ENCODE data around the gene ARMC12.

Gene ARMC12

DNA sequence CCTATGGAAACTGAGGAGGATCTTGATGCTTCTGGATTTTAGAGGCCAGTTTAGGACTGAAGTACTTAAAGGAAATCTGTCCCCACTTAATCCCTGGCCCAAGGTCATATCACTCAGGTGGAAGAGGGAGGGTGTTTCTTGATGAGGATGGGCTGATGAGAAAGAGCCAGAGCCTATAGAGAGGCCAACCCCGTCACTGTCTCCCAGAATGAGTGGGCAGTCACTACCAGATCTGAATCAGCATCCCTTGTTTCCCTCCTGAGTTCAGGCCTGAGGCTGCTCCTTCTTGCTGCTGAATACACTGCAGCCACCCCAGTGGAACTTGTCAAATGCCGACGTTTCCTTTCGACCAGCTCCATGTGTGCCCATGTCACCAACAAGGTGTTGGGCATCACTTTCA is 14.8 kb downstream of the ARMC12 start:
- no peaks in the 10 kb centered on the region for H3K27me3 ChIP-seq (ENCODE audit: insufficient read depth, poor library complexity, severe bottlenecking)
- H3K27ac ChIP-seq (ENCODE audit: poor library complexity, severe bottlenecking): no peak overlapping the region
- H3K4me3 ChIP-seq (ENCODE audit: severe bottlenecking): no peak overlapping the region
- peaks cover 5% of the 10 kb centered on the region for H3K9me3 ChIP-seq (ENCODE audit: severe bottlenecking)
- DNase-seq (ENCODE audit: low spot score): no peak
- H3K36me3 ChIP-seq (ENCODE audit: low read depth): no peaks in the 10 kb centered on the region
- no peaks in the 10 kb centered on the region for H3K4me1 ChIP-seq (ENCODE audit: insufficient read depth, poor library complexity, severe bottlenecking)
- ATAC-seq (ENCODE audit: low read depth): no peak
- no peak for TF ChIP-seq CTCF (IDR thresholded peaks at IDR 0.05; ENCODE audit: poor library complexity, severe bottlenecking)

DNA sequence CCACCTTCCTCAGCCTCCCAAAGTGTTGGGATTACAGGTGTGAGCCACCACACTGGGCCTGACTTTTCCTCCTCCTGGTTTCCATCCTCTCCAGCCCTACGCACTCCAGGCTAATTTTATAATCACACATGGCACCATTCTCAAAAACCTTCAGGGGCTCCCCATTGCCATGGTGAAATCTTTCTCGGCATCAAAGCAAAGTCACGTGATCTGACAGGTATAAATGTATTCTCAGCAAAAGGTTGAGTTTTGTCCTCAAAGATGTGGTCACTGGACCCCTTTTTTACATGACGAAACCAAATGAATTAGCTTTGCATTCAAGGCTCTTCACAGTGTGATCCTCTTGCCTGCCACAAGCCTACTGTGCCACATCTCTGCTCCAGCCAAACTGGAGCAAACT is 15.5 kb downstream of the ARMC12 start:
- peaks cover 5% of the 10 kb centered on the region for H3K9me3 ChIP-seq (ENCODE audit: severe bottlenecking)
- TF ChIP-seq CTCF (IDR thresholded peaks at IDR 0.05; ENCODE audit: poor library complexity, severe bottlenecking): no peak
- ATAC-seq (ENCODE audit: low read depth): no peak
- DNase-seq (ENCODE audit: low spot score): no peak
- H3K27me3 ChIP-seq (ENCODE audit: insufficient read depth, poor library complexity, severe bottlenecking): no peaks in the 10 kb centered on the region
- H3K4me1 ChIP-seq (ENCODE audit: insufficient read depth, poor library complexity, severe bottlenecking): no peaks in the 10 kb centered on the region
- no peaks in the 10 kb centered on the region for H3K36me3 ChIP-seq (ENCODE audit: low read depth)
- no peak overlapping the region for H3K27ac ChIP-seq (ENCODE audit: poor library complexity, severe bottlenecking)
- H3K4me3 ChIP-seq (ENCODE audit: severe bottlenecking): no peak overlapping the region

- Histone ChIP-seq H3K27me3 (ENCODE audit: insufficient read depth, poor library complexity, severe bottlenecking) (no peaks in the 10 kb centered on the region), H3K4me3 (ENCODE audit: severe bottlenecking) (no peak overlapping the region), H3K4me1 (ENCODE audit: insufficient read depth, poor library complexity, severe bottlenecking) (no peaks in the 10 kb centered on the region), H3K27ac (ENCODE audit: poor library complexity, severe bottlenecking) (no peak overlapping the region), H3K36me3 (ENCODE audit: low read depth) (no peaks in the 10 kb centered on the region), H3K9me3 (ENCODE audit: severe bottlenecking) (no peaks in the 10 kb centered on the region)
- DNase-seq (ENCODE audit: low spot score): no peak
- peak; percentile 30 for TF ChIP-seq CTCF (IDR thresholded peaks at IDR 0.05; ENCODE audit: poor library complexity, severe bottlenecking)
- peak; percentile 60 for ATAC-seq (ENCODE audit: low read depth)
Observed at GRCh38 chr6:35754452-35755277, 17.8 kb downstream of the ARMC12 start.

DNA sequence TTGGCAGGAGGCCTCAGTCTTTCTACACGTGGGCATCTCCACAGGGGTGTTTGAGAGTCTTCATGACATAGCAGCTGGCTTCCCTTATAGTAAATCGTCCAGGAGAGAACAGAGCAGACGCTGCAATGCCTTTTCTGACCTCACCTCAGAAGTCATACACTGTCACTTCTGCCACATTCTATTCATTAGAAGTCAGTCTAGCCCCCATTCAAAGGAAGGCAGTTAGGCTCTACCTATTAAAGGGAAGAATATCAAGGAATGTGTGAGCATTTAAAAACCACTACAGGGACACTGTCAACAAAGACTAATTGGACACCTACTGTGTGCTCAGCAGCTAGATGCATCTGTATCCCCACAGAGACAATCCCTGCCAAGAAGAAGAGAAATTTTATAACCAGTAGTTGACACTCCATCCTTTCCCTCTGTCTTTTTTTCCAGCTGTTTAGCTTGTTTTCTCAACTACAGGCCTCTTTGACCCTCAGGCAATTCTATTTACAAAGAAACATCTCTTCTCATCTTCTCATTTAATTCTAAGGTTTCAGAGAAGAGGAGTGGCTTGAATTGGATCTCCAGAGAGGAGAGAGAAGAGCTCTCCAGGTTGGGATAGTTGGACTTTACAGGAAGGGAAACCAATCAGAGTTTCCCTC is 18.6 kb downstream of the ARMC12 start:
- no peak for ATAC-seq (ENCODE audit: low read depth)
- Histone ChIP-seq H3K27me3 (ENCODE audit: insufficient read depth, poor library complexity, severe bottlenecking) (no peaks in the 10 kb centered on the region), H3K9me3 (ENCODE audit: severe bottlenecking) (no peaks in the 10 kb centered on the region), H3K4me1 (ENCODE audit: insufficient read depth, poor library complexity, severe bottlenecking) (no peaks in the 10 kb centered on the region), H3K36me3 (ENCODE audit: low read depth) (no peaks in the 10 kb centered on the region), H3K27ac (ENCODE audit: poor library complexity, severe bottlenecking) (no peak overlapping the region), H3K4me3 (ENCODE audit: severe bottlenecking) (no peak overlapping the region)
- TF ChIP-seq CTCF (IDR thresholded peaks at IDR 0.05; ENCODE audit: poor library complexity, severe bottlenecking): no peak
- no peak for DNase-seq (ENCODE audit: low spot score)

Measured in RWPE2 (cell line).